ENCODE results near the gene DCLRE1C.
"Not testable (repeated sequence)": the region's sequence is repeated elsewhere in the genome, so short reads cannot be mapped to it uniquely, and the experiment has no call there.

The DCLRE1C gene

GRCh38 chr10:14947268-14947667, 6.6 kb downstream of the DCLRE1C start:
- DNase-seq = no peak

- DNase-seq = no peak
Observed at GRCh38 chr10:14945108-14945507, 8.8 kb downstream of the DCLRE1C start.

- not testable (repeated sequence) for DNase-seq
Observed at GRCh38 chr10:14942950-14943338, 11.0 kb downstream of the DCLRE1C start.

GRCh38 chr10:14942147-14942949, 11.5 kb downstream of the DCLRE1C start:
- not testable (repeated sequence) for DNase-seq

GRCh38 chr10:14938971-14939370, 14.9 kb downstream of the DCLRE1C start:
- not testable (repeated sequence) for DNase-seq

- DNase-seq = no peak
Observed at GRCh38 chr10:14936584-14936983, 17.3 kb downstream of the DCLRE1C start.

GRCh38 chr10:14930610-14931009, 23.3 kb downstream of the DCLRE1C start:
- no peak for DNase-seq

- no peak for DNase-seq
Observed at GRCh38 chr10:14926722-14927416, 27.0 kb downstream of the DCLRE1C start.

GRCh38 chr10:14926061-14926470, 27.8 kb downstream of the DCLRE1C start:
- no peak for DNase-seq

- no peak for DNase-seq
Observed at GRCh38 chr10:14925268-14925667, 28.6 kb downstream of the DCLRE1C start.

- no peak for DNase-seq
Observed at GRCh38 chr10:14924013-14924412, 29.9 kb downstream of the DCLRE1C start.

- no peak for DNase-seq
Observed at GRCh38 chr10:14918964-14919363, 34.9 kb downstream of the DCLRE1C start.

- no peak for DNase-seq
Observed at GRCh38 chr10:14917827-14918226, 36.1 kb downstream of the DCLRE1C start.

- no peak for DNase-seq
Observed at GRCh38 chr10:14916600-14916999, 37.3 kb downstream of the DCLRE1C start.

- DNase-seq = no peak
Observed at GRCh38 chr10:14911801-14912200, 42.1 kb downstream of the DCLRE1C start.

- no peak for DNase-seq
Observed at GRCh38 chr10:14910953-14911352, 42.9 kb downstream of the DCLRE1C start.

- no peak for DNase-seq
Observed at GRCh38 chr10:14909101-14909500, 44.8 kb downstream of the DCLRE1C start.

GRCh38 chr10:14907591-14907990, 46.3 kb downstream of the DCLRE1C start:
- not testable (repeated sequence) for DNase-seq

GRCh38 chr10:14906765-14907164, 47.1 kb downstream of the DCLRE1C start:
- no peak for DNase-seq

GRCh38 chr10:14905890-14906289, 48.0 kb downstream of the DCLRE1C start:
- DNase-seq = no peak

- DNase-seq = no peak
Observed at GRCh38 chr10:14904864-14905263, 49.0 kb downstream of the DCLRE1C start.

GRCh38 chr10:14904316-14904732, 49.6 kb downstream of the DCLRE1C start:
- no peak for DNase-seq

- DNase-seq = no peak
Observed at GRCh38 chr10:14891151-14891550, 62.7 kb downstream of the DCLRE1C start.
